ENCODE measurements around the gene GRXCR2.

Gene GRXCR2

GRCh38 chr5:145834917-145835847, 37.6 kb downstream of the GRXCR2 start, which contains the start of gene PRELID2:
Gene PRELID2 (minus strand): TSS chr5:145835342. CDS start chr5:145835251, 91 bp downstream.
- peak; percentile 97 for DNase-seq (ENCODE audit: low spot score)

- no peak for DNase-seq (ENCODE audit: low spot score)
Observed at GRCh38 chr5:145834554-145834916, 38.3 kb downstream of the GRXCR2 start.

- no peak for DNase-seq (ENCODE audit: low spot score)
Observed at GRCh38 chr5:145833631-145834200, 39.1 kb downstream of the GRXCR2 start.

- DNase-seq (ENCODE audit: low spot score): no peak
Observed at GRCh38 chr5:145830594-145830993, 42.2 kb downstream of the GRXCR2 start.

GRCh38 chr5:145829708-145830361, 43.0 kb downstream of the GRXCR2 start:
- no peak for DNase-seq (ENCODE audit: low spot score)

GRCh38 chr5:145826895-145827674, 45.7 kb downstream of the GRXCR2 start:
- DNase-seq (ENCODE audit: low spot score): no peak

- DNase-seq (ENCODE audit: low spot score): peak; percentile 75
Observed at GRCh38 chr5:145825751-145826180, 47.0 kb downstream of the GRXCR2 start.

GRCh38 chr5:145824040-145824439, 48.8 kb downstream of the GRXCR2 start:
- no peak for DNase-seq (ENCODE audit: low spot score)

GRCh38 chr5:145818604-145819003, 54.2 kb downstream of the GRXCR2 start:
- DNase-seq (ENCODE audit: low spot score): no peak

GRCh38 chr5:145812877-145813276, 59.9 kb downstream of the GRXCR2 start:
- DNase-seq (ENCODE audit: low spot score): no peak

- DNase-seq (ENCODE audit: low spot score): peak; percentile 39
Observed at GRCh38 chr5:145811834-145812625, 60.8 kb downstream of the GRXCR2 start.

Data from SW480 (cell line).